Forelimb muscle (tissue), 1 donor: ENCODE results near the gene COL6A3. TPM values are rescaled to one million over a fixed set of nuclear protein-coding genes. Genes with fewer than 3 reads are reported as not detected.
A peak's percentile ranks its signal among the peaks of the same experiment; 100 is the strongest.
"Not testable (repeated sequence)": the region's sequence is repeated elsewhere in the genome, so short reads cannot be mapped to it uniquely, and the experiment has no call there.

ENCODE experiments used
- DNase-seq: peaks from one replicate; pipeline ENCODE4 v3.0.0-alpha.2; 2013; ENCODE audit warnings: low read depth
- polyA plus RNA-seq: library from polyadenylated mRNA; unstranded; fragments of 120-200 nt; gene quantifications from one replicate; pipeline ENCODE4 v1.2.1, GENCODE V29; 2013; ENCODE audit not compliant: insufficient read length

COL6A3 gene
- polyA plus RNA-seq, 1 donor = 178 TPM

- DNase-seq = peak; percentile 72
Measured at GRCh38 chr2:237315170-237315828, 98.7 kb downstream of the COL6A3 start.

GRCh38 chr2:237314681-237315080 is 99.3 kb downstream of the COL6A3 start:
- no peak for DNase-seq

- no peak for DNase-seq
Measured at GRCh38 chr2:237314198-237314597, 99.8 kb downstream of the COL6A3 start.

DNA sequence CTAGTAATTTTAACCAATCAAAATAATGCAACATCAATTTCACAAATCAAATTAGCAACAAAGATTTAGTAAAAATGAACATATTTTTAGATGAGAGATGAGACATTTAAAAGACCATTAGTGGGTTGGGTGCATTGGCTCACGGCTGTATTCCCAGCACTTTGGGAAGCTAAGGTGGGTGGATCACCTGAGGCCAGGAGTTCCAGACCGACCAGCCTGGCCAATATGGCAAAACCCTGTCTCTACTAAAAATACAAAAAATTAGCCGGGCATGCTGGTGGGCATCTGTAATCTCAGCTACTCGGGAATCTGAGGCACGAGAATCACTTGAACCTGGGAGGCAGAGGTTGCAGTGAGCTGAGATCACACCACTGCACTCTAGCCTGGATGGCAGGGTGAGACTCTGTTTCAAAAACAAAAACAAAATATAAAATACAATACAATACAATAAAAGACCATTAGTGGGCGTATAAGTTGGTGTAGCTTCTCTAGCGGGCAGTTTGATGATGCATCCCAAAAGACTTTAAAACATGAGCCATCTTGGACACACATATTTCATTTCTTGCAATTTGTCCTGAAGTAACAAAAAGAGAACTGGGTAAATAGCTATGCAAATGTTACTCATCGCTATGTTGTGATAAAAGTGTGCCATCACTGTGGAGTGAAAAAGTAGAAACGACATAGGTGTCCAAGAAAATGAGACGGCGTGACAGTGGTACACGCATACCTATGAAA is 101.8 kb downstream of the COL6A3 start:
- DNase-seq = no peak

GRCh38 chr2:237310515-237311114 is 103.3 kb downstream of the COL6A3 start:
- DNase-seq = no peak

DNA sequence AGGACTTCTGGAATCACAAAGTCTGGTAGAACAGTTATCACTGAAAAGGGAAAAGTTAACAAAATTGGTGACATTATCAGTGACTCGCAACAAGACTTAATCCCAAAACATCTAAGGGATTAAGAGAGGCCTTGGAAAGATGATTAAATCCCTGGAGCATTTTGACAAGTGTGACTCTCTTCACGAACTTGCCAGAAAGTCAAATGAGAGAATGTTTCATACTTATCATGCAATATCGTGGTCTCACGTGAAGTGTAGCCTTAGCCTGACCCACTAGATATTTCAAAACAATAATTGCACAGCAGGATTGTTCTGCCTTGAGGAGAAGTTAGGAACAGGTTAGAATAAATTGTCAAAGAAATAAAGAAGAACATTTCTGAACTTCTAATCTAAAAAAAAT is 104.5 kb downstream of the COL6A3 start:
- DNase-seq = no peak

- DNase-seq = no peak
Measured at GRCh38 chr2:237309011-237309410, 105.0 kb downstream of the COL6A3 start.

DNA sequence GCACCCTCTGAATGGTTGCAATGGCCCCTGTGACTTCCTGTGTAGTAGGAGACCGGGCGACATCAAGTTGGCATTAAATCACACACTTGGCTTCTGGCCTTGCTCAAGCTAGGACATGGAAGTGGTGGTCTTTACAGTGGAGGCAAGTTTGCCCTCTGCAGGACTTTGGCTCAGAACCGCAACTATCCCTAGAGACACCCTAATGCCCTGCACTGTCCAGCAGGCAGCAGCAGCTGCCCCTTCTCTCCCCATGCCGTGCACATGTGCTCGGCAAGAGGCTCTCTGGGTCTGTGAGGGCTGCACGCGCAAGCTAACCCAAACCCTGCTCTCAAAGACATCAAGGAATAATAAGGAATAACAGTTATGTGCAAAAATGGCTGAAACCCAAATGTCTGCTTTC is 106.5 kb downstream of the COL6A3 start:
- DNase-seq = no peak

DNA sequence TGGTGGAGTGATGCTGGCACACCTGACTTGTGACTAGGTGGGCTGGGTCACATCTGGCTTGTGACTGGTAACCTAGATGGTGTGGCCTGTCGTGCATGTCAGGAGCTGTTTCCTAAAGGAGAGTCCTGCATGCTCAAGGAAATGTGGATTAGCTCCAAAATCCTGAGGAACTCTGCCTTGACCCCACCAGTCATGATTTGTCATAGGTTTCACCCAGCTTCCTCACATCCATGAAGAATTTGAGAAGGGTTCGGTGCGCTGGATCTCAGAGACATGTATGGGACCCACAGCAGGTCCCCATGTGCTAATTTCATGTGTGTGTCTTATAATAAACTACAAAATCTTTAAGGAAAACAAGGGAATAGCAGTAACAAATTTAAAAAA is 107.2 kb downstream of the COL6A3 start:
- no peak for DNase-seq

GRCh38 chr2:237306083-237306786 is 107.7 kb downstream of the COL6A3 start:
- DNase-seq = no peak

DNA sequence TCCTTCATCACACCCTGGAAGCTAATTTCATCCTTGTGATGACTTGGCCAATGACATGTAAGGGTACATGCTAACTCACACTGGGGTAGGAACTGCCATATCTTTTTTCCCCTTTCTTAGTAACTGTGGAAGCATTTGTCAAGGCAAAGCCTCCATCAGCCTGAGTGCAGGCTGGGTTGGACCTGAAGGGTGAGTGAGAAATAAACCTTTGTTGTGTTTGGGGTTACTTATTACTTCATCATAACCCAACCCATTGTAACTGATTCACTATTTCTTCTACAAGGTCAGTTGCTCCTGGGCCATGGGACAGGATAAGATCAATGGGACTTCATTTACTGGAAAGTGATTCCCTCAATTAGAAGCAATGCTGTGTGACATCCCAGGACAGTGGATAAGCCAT is 108.4 kb downstream of the COL6A3 start:
- DNase-seq = no peak

- DNase-seq = no peak
Measured at GRCh38 chr2:237304763-237305514, 109.0 kb downstream of the COL6A3 start.

DNA sequence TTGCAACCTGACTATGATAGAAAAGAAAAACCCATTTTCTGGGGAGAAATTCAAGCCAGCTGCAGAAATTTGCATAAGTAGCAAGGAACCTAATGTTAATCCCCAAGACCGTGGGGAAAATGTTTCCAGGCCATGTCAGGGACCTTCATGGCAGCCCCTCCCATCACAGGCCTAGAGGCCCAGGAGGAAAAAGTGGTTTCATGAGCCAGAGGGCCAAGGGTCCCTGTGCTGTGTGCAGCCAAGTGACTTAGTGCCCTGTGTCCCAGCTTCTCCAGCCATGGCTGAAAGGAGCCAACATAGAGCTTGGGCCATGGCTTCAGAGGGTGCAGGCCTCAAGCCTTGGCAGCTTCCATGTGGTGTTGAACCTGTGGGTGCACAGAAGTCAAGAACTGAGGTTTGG is 110.7 kb downstream of the COL6A3 start:
- DNase-seq = not testable (repeated sequence)

DNA sequence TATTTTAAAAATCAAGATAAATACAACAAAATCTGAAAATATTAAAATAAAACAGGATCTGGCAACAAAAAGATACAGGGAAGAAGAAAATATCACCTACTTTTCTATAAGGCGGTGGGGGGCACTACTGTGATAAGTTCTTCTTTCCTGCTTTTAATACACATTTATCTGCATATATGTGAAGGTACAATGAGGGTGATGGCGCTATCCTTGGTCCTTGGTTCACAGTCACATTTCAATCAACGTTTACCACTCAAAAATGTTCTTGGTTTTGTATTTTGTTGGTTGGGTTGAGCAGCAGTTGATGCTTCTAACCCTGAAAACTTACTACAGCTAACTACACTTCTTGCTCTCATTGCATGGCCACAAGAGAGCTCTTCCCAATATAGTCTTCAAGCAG is 112.4 kb downstream of the COL6A3 start:
- DNase-seq = no peak

- DNase-seq = no peak
Measured at GRCh38 chr2:237300739-237301138, 113.2 kb downstream of the COL6A3 start.

DNA sequence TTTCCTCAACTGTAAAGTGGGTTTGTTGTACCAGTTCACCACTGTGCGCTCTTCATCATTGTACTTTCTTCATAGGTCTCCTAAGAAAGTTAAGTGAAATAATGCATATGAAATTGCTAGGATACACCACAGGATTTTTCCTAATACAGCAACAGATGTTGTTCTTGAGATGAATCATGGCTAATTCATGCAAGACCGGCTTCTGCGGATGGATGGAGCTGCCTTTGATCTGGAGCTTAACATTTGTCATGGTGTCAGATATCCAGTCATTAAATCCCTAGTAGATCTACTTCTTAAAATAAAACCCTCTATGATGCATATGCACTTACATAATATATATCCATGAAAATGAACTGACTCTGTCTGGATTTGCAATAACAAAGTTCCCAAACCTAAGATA is 114.1 kb downstream of the COL6A3 start:
- DNase-seq = no peak

DNA sequence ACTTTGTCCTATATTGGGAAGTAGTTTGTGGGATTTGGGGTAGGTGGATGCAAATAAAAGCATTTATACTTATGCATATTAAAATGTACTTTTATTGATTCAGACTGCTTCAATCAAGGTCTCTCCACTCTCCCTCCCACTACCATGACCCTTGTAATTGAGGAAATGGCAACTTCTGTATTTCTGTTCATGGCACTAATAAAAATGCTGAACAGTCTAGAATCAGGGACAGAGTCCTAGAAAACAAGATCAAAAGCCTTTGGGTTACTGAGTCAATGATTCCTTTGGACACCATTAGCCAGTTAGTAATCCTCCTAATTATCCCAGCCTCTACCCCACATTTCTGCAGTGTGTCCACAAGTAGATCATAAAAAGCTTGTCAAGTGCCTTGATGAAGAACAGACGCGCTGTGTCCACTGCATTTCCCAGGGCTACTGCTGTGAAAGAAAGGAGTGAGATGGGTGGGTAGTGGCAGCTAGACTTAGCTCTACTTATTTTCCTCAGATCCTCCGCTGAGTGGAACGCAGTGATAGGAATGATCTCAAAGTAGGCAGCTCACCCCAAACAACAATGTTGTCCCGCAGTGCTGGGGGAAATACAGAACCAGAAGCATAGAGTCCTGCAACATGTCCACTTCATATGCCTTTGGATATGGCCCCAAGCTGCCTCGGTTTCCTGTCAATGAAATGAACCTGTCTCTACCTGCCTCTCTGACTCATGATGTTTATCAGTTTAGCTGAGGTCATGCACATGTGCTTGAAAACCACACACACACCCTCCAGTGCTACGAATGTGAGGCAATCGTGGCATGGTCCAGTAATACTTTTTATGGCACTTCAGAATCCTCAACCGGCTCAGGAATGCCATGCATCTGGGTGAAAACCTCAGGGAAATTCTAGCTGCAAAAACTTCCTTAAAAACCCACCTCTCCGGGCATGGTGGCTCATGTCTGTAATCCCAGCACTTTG is 115.5 kb downstream of the COL6A3 start:
- DNase-seq = no peak

- DNase-seq = no peak
Measured at GRCh38 chr2:237297421-237298150, 116.4 kb downstream of the COL6A3 start.

GRCh38 chr2:237296756-237297155 is 117.2 kb downstream of the COL6A3 start:
- no peak for DNase-seq
